HG03159 (cell line): ENCODE results near the gene NOS1.

Experiments
- ATAC-seq: cut with Tn5 transposase; IDR thresholded peaks from one replicate; pipeline ENCODE4 v1.9.1; 2021; ENCODE audit warnings: mild to moderate bottlenecking, moderate library complexity; ENCODE audit not compliant: unreplicated experiment

NOS1 gene

GRCh38 chr12:117363953-117364486, 2.6 kb upstream of the NOS1 start:
- no peak for ATAC-seq

- ATAC-seq: no peak
Measured at GRCh38 chr12:117363056-117363662, 1.7 kb upstream of the NOS1 start.

DNA sequence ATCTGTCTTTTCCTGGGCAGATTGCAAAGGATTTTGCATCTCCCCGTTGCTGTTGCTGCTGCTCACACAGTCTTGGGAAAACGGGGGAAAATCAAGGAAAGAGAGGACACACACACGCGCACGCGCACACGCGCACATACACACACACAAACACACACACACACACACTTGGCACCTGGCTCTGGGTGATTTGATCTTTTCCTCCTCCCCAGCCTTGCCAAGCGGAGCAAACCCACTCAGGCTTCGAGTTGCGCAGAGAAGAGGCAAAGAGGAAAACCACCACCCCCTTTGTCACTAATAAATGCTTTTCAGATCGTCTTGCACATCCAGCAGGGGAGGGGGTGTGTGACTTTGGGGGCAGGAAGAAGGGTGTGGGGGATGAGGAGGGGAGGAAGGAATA, 965 bp upstream of the NOS1 start:
- ATAC-seq: no peak

- ATAC-seq: no peak
Measured at GRCh38 chr12:117361905-117362304, 479 bp upstream of the NOS1 start.

DNA sequence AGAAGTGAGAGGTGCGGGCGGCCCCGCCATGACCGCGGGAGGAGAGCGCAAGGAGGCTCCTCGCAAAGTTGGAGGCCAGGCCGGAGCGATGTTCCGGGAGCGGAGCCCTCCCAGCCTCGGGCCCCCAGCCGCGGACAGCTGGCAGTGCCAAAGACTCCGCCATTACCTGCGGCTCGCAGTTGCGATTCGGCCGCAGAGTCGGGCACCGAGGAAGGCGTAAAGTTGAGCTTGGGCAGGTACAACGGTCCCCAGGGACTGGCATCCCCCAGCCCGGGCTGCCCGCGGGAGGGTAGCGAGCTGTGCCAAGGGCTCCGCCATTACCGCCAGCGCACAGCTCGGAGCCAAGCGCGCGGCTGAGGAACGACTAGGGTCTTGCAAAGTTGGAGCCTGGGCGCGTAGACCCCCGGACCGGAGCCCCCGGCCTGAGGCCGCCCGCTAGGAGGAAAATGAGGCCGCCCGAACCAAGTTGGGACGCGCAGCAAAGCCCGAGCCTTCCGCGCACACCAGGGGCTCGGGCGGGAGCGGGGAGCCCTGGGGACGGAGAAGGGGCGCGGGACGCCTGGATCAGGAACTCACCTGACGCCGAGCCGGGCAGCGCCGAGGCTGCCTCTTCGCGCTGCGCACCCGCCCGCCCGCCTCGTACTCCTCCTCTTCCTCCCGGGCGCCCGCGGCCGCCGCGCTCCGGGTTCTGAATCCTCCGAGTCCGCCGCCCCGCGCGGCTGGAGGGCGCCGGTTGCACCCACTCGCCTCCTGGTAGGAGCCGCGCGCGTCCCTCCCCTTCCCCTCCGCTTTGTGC, 677 bp downstream of the NOS1 start:
- ATAC-seq: no peak

DNA sequence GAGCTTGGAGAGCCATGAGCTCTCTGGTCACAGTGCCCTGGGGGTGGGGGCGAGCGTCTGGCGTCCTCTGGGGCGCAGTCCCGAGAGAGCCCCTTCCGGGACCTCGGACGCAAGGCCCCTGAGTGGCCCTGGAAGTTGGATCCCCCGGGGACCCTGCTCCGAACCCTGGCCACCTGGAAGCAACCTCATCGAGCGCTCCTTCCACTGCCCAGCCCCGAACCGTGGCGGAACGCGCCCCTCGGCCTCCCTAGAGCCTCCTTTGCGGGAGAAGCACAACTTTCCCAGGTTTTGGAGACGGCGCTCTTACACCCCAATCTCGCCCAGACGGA, 1.2 kb downstream of the NOS1 start:
- ATAC-seq: no peak

- ATAC-seq: no peak
Measured at GRCh38 chr12:117359029-117359845, 2.2 kb downstream of the NOS1 start.

GRCh38 chr12:117356048-117356447, 5.4 kb downstream of the NOS1 start:
- ATAC-seq: no peak

DNA sequence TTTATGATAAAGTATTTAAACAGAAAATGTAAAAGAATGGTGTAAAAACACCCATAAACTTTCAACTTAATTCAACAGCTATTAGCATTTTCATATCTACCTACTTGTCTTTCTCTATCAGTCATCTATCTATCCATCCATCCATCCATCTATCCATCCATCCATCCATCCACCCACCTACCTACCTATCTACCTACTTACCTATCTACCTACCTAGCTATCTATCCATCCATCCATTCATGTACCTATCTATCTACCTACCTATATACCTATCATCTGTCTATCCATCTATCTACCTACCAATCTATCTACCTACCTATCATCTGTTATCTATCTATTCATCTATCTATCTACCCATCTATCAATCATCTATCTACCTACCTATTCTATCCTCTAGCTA, 8.5 kb downstream of the NOS1 start:
- ATAC-seq: no peak

- no peak for ATAC-seq
Measured at GRCh38 chr12:117352206-117352605, 9.2 kb downstream of the NOS1 start.

- ATAC-seq: no peak
Measured at GRCh38 chr12:117350140-117350539, 11.3 kb downstream of the NOS1 start.

GRCh38 chr12:117347588-117347987, 13.8 kb downstream of the NOS1 start:
- no peak for ATAC-seq

- no peak for ATAC-seq
Measured at GRCh38 chr12:117344716-117345115, 16.7 kb downstream of the NOS1 start.

- no peak for ATAC-seq
Measured at GRCh38 chr12:117343849-117344248, 17.6 kb downstream of the NOS1 start.

DNA sequence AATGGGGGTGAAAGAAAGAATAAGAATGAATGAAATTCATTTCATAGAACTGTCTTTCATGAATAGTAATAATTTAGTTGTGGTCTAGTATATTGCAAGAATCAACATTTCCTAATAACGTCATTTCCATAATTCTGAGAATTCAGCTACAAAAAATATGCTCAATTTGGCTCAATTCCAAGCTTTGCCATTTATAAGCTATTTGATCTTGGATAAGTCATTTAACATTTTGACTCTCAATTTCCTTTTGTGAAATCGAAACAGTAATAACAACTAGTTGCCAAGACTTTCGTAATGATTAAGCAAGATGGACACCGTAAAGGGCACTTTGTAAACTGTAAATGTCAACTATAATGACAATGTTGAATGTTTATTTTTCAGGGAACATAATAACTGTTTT, 18.1 kb downstream of the NOS1 start:
- no peak for ATAC-seq

DNA sequence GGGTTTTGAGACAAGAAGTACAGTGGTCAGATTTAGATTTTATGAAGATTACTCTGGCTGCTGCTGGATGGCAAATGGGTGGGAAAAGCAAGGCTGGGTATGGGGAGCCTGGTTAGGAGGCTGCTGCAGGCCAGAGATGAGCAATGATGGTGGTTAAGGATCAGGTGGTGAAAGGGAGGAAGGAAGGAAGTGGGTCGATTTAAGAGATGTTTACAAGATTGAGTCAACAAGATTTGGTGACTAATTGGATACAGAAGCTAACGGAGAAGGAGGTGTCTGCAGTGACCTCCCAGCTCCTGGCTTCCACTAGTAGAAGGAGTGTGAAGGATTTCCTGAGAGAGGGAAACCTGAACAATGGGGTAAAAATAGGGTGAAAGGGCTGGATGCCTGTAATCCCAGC, 18.7 kb downstream of the NOS1 start:
- ATAC-seq: no peak

DNA sequence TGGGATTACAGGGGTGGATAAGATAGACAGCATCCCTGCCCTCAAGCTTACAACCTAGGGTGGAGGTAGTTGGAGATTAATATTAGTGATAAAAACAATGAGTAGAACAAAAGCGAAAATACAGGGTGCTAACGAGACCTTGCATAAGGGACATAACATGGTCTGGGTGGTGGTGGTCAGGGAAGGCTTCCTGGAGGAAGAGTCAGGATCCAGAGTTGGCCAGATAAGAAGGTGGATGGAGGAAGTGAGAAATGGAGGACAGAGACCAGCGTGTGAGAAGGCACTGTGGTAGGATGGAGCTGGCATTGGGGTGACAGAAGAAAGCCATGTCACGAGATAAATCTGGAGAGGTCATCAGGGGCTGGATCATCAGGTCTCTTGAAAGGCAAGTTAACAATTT, 19.2 kb downstream of the NOS1 start:
- no peak for ATAC-seq

GRCh38 chr12:117339104-117339503, 22.3 kb downstream of the NOS1 start:
- no peak for ATAC-seq

- ATAC-seq: no peak
Measured at GRCh38 chr12:117334855-117335587, 26.4 kb downstream of the NOS1 start.

DNA sequence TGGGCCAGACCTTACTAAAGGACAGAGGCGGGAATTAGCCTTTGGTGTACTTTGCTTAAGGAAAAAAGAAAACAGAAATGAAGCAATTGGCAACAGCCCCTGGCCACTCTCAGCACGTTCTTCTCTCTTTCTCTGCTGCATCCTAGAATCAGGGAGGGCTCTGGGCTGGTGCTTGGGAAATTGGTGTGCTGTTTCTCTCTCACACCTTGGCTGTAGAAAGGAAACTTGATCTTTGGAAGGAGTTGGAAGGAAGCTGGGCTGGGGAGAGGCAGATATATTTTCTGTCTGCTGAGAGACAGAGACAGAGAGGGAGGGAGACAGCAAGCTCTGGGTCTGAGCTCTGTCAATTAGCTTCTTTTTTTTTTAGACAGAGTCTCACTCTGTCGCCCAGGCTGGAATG, 27.4 kb downstream of the NOS1 start:
- no peak for ATAC-seq

GRCh38 chr12:117333331-117333881, 28.0 kb downstream of the NOS1 start:
- ATAC-seq: no peak
